A673 (cell line): Measurements from ENCODE around the gene WWTR1. TPM values are rescaled to one million over a fixed set of nuclear protein-coding genes. Genes with fewer than 3 reads are reported as not detected.

Experiments
- BruUV-seq: library from RNA; stranded (reverse); fragments of 400-500 nt; replicated peaks from 2 replicates; lab custom pipeline; 2021; lab: Mats Ljungman, UMichigan
- CTCF ChIA-PET: fragments of 300-600 bp; sonication (Branson Sonifier 250); formaldehyde crosslinking; loops from one replicate; lab custom pipeline; 2022; ENCODE audit warnings: antibody characterized with exemption; lab: Charles Lee
- POLR2A ChIA-PET: fragments of 300-600 bp; sonication (Branson Sonifier 250); formaldehyde crosslinking; loops from one replicate; lab custom pipeline; 2022; ENCODE audit warnings: antibody characterized with exemption; ENCODE audit not compliant: low non-redundant PET; lab: Charles Lee
- DNase-seq: peaks from one replicate; pipeline ENCODE4 v3.0.0-alpha.2; 2015; ENCODE audit warnings: low spot score
- H3K27ac ChIP-seq: fragments of 200-600 bp; sonication (generic); 2 replicates; pipeline ENCODE4 v1.5.1; 2016; ENCODE audit warnings: mixed run types, low read depth, mild to moderate bottlenecking, mixed read lengths, antibody characterized with exemption, low read length; ENCODE audit not compliant: poor library complexity, severe bottlenecking
- H3K27me3 ChIP-seq: fragments of 200-600 bp; sonication (generic); replicated peaks from 2 replicates; pipeline ENCODE4 v1.6.1; 2017; ENCODE audit warnings: mixed run types, low read depth, mild to moderate bottlenecking, mixed read lengths, antibody characterized with exemption, low read length; ENCODE audit not compliant: insufficient read depth, poor library complexity
- H3K36me3 ChIP-seq: fragments of 200-600 bp; sonication (generic); 2 replicates; pipeline ENCODE4 v1.6.1; 2016; ENCODE audit warnings: mixed run types, mild to moderate bottlenecking, mixed read lengths, antibody characterized with exemption, low read length; ENCODE audit not compliant: insufficient read depth, poor library complexity, severe bottlenecking
- H3K4me1 ChIP-seq: fragments of 200-600 bp; sonication (generic); 2 replicates; pipeline ENCODE4 v1.6.1; 2017; ENCODE audit warnings: mixed run types, mild to moderate bottlenecking, mixed read lengths, antibody characterized with exemption, low read length; ENCODE audit not compliant: insufficient read depth, poor library complexity, severe bottlenecking
- H3K4me3 ChIP-seq: fragments of 200-600 bp; sonication (generic); 2 replicates; pipeline ENCODE4 v1.5.1; 2016; ENCODE audit warnings: low read depth, mixed run types, mild to moderate bottlenecking, mixed read lengths, low read length; ENCODE audit not compliant: poor library complexity, severe bottlenecking
- H3K9me3 ChIP-seq: fragments of 200-600 bp; sonication (generic); 2 replicates; pipeline ENCODE4 v1.6.1; 2016; ENCODE audit warnings: mixed run types, low read depth, mild to moderate bottlenecking, mixed read lengths, antibody characterized with exemption, low read length; ENCODE audit not compliant: poor library complexity, severe bottlenecking
- EZH2 ChIP-seq: fragments of 200-600 bp; sonication (generic); IDR thresholded peaks from 2 replicates; pipeline ENCODE4 v1.6.1; 2017; ENCODE audit warnings: borderline replicate concordance, low read depth, mild to moderate bottlenecking, mixed read lengths, antibody characterized with exemption, low read length; ENCODE audit not compliant: poor library complexity, severe bottlenecking
- intact Hi-C: fragments of 100-400 bp; cut with micrococcal nuclease; formaldehyde crosslinking; loops from one replicate; pipeline ENCODE4 v1.10.0; 2022; ENCODE audit not compliant: unreplicated experiment
- total RNA-seq: library from RNA; stranded (reverse); gene quantifications from 2 replicates; pipeline ENCODE4 v1.2.3, GENCODE V29; 2021
- TF ChIP-seq, protein P1 (sequence below): fragments of 300-800, 200-600 bp; sonication (generic); conservative IDR thresholded peaks from 2 replicates; pipeline ENCODE4 v1.5.1; 2017; ENCODE audit warnings: low read depth, mild to moderate bottlenecking, antibody characterized with exemption, low read length, moderate library complexity, mixed read lengths

WWTR1 gene
- total RNA-seq, 1 experiment from 2014 or later, result 76.8 TPM

DNA sequence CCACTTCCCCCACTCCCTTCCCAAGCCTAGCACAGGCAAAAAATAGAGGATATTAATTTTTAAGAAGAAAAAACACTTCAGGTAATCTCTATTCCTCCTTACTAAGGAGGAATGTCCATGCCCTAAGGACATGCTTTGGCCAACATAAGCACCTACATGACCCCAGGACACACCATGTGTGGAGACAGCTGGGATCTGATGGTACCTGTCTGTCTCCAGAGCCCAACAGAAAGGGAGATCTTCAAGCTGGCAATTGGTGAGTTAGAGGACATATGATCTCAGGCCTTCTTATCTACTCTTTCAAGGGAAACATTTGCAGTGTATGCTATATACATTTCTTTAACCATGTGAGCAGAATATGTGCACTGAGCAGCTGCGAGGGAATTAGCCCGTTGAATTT lies 176.3 kb downstream of the WWTR1 start:
- BruUV-seq, result no TSS peak
- Histone ChIP-seq H3K27me3 (no peaks in the 10 kb centered on the region), H3K9me3 (no peaks in the 10 kb centered on the region), H3K36me3 (no peaks in the 10 kb centered on the region), H3K4me1 (no peaks in the 10 kb centered on the region), H3K27ac (no peak overlapping the region), H3K4me3 (no peak overlapping the region)
- TF ChIP-seq, protein P1, sequence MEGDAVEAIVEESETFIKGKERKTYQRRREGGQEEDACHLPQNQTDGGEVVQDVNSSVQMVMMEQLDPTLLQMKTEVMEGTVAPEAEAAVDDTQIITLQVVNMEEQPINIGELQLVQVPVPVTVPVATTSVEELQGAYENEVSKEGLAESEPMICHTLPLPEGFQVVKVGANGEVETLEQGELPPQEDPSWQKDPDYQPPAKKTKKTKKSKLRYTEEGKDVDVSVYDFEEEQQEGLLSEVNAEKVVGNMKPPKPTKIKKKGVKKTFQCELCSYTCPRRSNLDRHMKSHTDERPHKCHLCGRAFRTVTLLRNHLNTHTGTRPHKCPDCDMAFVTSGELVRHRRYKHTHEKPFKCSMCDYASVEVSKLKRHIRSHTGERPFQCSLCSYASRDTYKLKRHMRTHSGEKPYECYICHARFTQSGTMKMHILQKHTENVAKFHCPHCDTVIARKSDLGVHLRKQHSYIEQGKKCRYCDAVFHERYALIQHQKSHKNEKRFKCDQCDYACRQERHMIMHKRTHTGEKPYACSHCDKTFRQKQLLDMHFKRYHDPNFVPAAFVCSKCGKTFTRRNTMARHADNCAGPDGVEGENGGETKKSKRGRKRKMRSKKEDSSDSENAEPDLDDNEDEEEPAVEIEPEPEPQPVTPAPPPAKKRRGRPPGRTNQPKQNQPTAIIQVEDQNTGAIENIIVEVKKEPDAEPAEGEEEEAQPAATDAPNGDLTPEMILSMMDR, result no peak
- TF ChIP-seq EZH2, result no peak
- ChIA-PET POLR2A (no interaction called here), CTCF (no interaction called here)
- DNase-seq, result no peak
- intact Hi-C loops, result loop anchor here (2.0 to 10.0 kb wide), 3 partner anchors 89 to 524 kb away; no protein-coding TSS in a partner anchor

GRCh38 chr3:149481056-149481455 lies 176.8 kb downstream of the WWTR1 start:
- no peak for DNase-seq
- no peaks in the 10 kb centered on the region for H3K27me3 ChIP-seq
- no peaks in the 10 kb centered on the region for H3K36me3 ChIP-seq
- intact Hi-C loops, result loop anchor here (2.0 to 10.0 kb wide), 3 partner anchors 88 to 524 kb away; no protein-coding TSS in a partner anchor
- no peaks in the 10 kb centered on the region for H3K4me1 ChIP-seq
- H3K4me3 ChIP-seq, result no peak overlapping the region
- BruUV-seq, result no TSS peak
- no peak overlapping the region for H3K27ac ChIP-seq
- POLR2A ChIA-PET, result no interaction called here
- CTCF ChIA-PET, result no interaction called here
- TF ChIP-seq, protein P1, result no peak
- no peak for TF ChIP-seq EZH2
- H3K9me3 ChIP-seq, result no peaks in the 10 kb centered on the region

GRCh38 chr3:149480326-149481017 lies 177.4 kb downstream of the WWTR1 start:
- Histone ChIP-seq H3K36me3 (no peaks in the 10 kb centered on the region), H3K4me3 (no peak overlapping the region), H3K27me3 (no peaks in the 10 kb centered on the region), H3K4me1 (no peaks in the 10 kb centered on the region), H3K9me3 (no peaks in the 10 kb centered on the region), H3K27ac (no peak overlapping the region)
- ChIA-PET CTCF (interaction anchor here (0.7 kb wide), 1 partner anchor 309 kb away, joined by 3 read pairs; no protein-coding TSS in a partner anchor), POLR2A (no interaction called here)
- intact Hi-C loops, result loop anchor here (1.0 to 10.0 kb wide), 5 partner anchors 83 to 523 kb away; no protein-coding TSS in a partner anchor
- peak; percentile 67 for DNase-seq
- no TSS peak for BruUV-seq
- no peak for TF ChIP-seq EZH2
- TF ChIP-seq, protein P1, result peak; percentile 89
